Right renal pelvis (tissue), 4 donors: ENCODE results near the gene COL19A1. TPM values are rescaled to one million over a fixed set of nuclear protein-coding genes. Genes with fewer than 3 reads are reported as not detected.

Experiments used
- DNase-seq, 4 donors: peaks; one replicate each; pipeline ENCODE4 v3.0.0-alpha.2; 2013; ENCODE audit warnings: low read depth in 4 of 4, low spot score in 3 of 4, missing footprints in 1 of 4
- polyA plus RNA-seq, 4 donors: library from polyadenylated mRNA; unstranded; fragments of 120-200 nt; gene quantifications; one replicate each; pipeline ENCODE4 v1.2.1, GENCODE V29; 2013; ENCODE audit not compliant: insufficient read length in 4 of 4

The COL19A1 gene
- polyA plus RNA-seq, 4 donors: 2.2 to 4.3 (median 2.3) TPM

DNA sequence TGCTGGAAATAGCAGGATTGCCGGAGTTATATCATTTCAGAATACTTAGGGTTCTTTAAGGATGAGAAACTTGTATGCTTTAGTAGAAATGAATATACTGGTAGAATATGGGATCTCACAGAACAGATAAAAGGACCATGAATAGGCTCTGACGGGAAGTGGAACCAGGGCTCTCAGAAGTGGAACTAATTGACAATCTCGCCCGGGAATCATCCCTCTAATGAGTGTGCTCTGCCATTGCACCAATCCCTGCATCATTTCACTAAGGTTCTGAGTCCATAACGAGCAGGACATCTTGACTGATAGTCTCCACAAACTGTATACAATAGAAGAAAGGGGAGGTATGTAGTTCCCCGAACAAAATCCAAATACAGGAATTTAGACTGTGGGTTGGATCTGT lies 286.4 kb downstream of the COL19A1 start:
- DNase-seq: no peak

DNA sequence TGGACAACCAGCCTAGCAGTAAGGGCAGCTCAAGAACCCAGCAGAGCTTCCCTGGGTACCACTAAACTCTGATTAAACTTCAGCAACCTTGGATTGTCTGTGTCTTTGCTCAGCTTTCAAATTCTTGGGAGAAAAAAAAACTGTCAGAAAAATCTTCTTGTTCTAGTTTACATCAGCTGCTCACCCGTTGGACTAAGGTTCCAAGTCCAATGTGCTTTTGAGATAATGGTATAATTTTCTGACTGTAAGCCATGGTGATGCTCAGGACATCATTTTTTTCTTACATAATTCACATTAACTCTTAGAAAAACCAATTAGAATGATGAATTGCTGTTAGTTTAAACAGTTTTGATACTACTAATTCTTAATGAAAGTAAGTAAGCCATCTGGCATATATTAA lies 290.7 kb downstream of the COL19A1 start:
- DNase-seq: no peak

DNA sequence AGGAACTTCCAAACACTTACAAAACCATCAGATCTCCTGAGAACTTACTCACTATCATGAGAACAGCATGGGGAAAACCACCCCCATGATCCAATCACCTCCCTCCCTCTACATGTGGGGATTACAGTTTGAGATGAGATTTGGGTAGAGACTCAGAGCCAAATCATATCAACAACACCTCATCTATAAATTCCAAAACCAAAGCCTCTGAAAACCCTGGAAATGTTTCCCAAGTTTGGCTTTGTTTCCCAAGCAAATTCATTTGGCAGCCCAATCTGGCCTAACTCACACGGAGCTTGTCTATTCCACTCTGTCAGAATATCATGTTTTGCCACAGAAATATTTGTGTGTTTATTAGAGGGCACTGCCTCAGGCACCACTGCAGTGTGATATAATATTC lies 293.9 kb downstream of the COL19A1 start:
- no peak for DNase-seq

DNA sequence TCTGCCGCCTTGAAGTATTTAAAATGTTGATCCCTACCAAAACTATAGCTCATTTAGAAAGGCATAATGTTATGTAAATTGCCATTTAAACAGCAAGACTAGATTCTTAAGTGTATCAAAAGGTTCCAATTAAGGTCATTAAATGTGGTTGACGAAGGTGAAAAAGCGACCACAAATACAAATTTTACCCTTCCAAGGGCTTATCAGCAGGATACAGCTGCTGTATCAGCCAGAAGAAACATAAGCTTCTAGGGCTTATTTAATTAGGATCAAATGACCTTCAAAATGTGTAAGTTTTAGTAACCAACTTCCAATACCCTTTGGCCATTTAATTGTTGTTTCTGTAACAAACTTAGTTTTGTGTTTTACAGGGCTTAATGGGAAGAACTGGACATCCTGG lies 296.6 kb downstream of the COL19A1 start:
- DNase-seq: no peak

DNA sequence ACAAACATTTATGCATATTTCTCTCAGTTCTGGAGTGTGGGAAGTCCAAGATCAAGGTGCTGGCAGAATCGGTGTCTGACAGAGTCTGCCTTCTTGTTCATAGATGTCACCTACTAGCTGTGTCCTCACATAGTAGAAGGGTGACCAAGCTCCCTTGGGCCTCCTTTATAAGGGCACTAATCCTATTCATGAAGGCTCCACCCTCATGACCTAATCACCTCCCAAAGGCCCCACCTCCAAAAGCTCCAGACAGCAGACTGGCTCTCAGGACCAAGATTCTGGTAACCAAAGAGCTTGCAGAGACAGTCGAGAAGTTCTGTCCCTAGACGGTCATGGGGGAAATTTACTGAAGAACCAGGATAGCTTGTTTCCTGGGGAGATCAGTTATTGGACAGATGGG lies 297.4 kb downstream of the COL19A1 start:
- no peak for DNase-seq

DNA sequence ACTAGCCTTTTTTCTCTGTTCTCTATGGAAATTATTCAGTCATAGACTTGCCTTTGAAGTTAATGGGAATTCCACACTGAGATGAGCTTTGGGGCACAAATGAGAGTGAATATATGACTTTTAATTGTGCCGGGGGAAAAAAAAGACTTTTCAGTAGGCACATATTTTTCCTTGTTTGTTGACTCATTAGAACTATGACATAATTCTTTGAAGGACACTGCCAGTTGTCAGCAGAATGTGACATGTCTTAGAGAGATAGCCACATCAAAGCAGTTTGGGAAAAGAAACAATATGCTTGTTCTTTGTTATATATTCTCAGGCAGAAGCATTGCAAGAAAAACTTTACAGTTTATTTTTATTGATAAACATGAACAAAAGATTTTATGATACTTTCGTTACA lies 298.2 kb downstream of the COL19A1 start:
- DNase-seq: no peak

DNA sequence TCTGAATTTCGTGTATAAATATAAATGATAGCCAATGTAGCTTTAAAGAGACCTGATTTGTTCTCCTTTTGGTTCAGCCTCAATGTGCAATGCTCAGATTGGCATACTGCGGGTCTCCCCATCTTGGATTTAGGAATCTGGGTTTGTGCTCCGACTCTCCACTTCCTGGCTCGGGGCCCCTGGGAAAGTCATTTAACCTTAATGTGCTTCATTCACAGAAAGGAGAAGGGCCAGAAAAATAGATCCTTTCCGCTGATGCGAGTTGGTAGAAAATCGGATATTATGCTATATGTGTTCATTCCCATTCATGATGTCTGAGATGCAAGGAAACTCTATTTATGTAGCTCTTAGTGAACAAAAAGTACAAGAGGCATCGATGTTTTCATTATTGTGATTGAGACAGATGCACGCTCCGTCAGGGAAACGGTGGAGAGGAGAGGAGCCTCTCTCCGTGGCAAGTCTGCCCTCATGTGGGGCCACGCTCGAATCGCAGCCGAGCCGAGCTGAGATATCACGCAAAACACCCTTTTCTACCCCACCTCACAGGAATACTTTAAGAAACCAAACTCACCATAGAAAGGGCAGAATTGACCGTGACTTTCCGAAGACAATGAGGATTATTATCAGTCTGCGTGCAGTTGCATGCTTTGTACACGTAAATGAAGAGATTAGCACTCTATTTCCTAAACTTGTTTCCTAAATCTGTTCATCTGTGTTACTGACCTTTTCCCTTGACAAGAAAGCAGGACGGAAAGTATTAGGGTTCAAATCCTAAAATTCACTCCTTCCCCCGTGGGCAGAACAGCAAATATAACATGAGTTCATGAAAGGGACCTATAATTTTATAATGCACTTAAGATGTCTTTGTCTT lies 300.0 kb downstream of the COL19A1 start:
- DNase-seq: peak in 3 of 4 donors; percentile 12 to 16 (median 14)

DNA sequence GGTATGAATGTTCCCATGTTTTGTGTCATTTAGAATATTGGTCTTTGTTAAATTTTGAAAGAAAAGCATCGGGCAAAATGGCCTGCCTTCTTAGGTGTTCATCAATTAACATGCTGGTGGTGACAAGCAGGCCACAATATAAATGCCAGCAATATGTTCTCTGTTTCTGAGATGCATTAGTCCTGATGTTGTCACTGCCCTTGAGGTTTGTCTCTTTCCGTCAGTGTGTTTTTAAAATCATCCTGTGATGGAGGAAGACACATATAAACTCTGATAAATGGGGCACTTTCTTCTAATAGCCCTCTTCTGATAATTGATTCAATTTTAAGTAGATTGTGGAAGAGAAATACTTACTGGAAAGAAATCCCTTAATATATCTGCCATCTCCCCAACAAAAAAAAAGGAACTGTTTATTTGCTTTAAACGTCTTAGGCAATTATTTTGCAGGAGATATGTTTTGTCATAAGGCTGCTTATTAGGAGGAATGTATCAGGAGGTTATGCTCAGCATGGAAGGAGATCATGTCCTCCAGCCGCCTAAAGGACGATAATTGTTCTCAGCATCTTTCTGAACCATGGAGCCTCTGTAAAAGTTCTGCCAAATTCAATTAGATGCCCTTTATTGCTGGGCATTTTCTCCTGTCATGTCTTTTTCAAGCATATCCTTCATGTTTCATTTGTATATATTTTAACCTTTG lies 302.5 kb downstream of the COL19A1 start:
- no peak for DNase-seq

DNA sequence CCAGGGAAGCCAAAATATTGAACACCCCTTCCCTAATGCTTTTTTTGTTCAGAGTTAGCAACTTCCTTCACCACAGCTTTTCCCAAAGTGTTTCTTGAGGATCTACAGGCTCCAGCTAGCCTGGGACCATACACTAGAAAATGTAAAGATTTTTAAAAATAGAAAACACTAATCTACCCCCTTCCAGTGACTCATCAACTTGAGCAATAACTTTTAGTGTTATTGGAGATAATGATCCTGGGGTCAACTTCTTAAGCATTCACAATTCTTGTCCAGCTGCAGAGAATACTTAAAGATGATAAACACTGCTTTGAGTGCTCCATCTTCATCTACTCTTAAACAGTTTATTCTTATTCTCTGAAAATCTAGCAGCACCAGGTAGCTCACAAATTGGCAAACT lies 304.9 kb downstream of the COL19A1 start:
- no peak for DNase-seq

DNA sequence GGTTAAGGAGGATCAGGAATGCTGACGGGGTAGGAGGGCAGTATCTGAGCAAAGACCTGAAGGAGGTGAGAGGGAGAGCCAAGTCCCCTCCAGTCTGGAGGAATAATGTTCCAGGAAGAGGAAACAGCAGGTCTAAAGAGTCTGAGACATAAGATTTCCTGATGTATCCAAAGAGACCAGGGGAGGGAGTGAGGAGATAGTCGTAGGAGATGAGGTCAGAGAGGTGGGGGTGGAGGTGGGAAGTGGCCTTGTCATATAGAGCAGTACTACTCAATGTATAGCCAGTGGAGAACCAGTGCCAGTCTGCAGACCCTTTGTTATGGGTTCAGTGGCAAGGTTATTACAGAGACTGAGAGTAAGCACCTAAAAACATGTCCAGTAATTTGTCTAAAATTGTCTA lies 305.9 kb downstream of the COL19A1 start:
- no peak for DNase-seq

DNA sequence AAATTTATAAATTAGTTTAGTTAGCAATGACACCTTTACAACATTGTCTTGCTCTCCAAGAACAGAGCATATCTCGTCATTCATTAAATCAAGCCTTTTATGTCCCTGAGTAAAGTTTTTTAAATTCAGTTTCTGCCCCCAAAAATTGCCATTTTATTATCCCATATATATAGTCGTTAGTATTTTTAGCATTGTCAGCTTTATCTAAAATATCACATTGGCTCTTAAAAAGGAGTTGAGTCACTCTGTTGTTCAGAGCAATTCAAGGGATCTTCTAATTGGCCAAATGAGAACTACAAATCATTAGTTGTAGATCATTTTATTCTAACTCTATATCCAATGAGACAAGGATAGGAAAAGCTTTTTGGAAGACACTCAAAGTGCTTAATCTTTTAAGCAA lies 309.4 kb downstream of the COL19A1 start:
- DNase-seq: no peak

DNA sequence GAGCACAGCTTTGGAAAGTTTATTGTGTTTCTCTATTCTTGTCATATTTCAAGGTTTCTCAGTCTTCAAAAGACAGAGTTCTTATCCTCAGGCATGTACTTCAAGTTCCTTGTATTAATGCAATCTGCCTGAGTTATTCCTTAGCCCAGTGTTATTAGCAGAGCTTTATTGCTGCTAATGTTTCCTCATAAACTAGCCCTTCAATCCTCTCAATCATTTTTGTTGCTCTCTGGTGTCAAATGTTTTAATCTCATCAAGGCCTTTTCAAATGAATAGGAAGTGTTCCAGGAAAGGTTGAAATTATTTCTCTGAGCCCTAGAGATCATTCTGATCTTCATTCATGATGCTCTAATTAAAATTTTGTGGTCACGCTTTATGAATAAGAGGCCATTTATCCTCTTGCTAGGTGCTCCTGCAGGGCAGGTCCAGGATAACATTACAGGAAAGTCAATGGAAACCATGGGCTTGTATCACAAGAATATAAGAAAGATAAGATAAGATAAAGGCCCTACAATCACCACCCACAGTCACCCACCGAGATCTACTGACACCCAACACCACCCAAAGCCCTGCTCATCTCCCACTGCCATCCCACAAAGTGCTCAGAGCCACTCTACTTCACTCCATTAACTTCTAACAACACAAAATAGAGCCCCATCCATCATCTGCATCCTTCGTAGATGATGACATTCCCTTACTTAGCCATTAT lies 310.6 kb downstream of the COL19A1 start:
- DNase-seq: no peak

DNA sequence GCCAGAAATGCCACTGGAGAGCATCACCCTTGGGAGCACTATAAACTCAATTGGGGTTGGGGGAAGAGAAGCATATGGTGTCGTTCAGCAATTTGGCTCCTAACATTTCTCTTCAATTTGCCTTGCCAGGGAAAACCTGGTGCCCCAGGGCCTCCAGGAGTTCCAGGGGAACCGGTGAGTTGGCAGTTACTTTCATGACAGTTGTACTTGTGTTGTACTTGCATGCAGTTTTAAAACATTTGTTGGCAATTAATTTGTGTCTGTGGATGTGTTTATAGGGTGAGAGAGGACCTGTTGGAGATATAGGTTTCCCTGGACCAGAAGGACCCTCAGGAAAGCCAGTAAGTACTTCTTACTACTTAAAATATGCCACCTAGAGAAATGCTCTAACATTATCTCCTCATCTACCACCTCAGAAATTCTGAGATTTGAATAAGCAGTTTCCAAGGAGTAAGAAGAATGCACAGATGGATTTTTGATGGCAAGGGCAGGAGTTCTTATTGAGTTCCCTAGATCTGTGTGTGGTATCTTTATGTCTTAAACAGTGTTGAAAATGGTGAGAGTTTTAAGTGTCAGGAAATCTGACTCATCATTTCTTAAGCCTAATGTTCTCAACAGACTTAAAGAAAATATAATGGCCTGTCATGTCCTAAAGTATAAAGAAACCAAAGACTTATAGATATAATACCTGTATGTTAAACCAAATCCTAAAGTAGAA lies 314.0 kb downstream of the COL19A1 start:
- no peak for DNase-seq

DNA sequence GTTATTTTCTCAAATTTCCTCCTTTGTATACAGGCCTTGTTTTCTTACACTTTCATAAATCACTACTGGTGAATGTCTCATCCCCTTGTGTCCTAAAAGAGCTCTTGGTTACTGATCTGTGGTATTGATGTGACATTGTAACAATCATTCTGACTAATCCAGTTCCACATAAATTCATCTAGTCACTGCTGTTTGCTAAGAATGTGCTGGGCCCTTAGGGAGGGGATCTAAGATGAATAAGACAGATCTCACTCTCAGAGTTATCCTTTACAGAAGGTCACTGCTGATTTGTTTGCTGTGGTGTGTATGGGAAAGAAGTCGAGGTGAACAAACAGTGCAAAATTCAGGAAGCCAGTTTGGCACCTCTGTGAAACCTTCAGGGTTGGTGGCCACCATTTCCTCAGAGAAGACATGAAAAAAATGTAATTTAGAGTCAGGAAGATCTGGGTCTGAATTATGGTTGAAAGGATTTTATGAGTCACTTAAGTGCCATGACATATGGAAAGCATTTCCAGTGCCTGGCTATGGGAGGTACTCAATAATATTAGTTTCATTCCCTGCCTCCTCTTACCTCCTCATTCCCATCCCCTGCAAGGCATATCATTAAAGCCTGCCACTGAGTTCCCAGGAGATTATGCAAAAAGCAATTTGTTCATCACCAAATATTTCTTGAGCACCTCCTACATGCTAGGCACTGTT lies 314.7 kb downstream of the COL19A1 start:
- no peak for DNase-seq

DNA sequence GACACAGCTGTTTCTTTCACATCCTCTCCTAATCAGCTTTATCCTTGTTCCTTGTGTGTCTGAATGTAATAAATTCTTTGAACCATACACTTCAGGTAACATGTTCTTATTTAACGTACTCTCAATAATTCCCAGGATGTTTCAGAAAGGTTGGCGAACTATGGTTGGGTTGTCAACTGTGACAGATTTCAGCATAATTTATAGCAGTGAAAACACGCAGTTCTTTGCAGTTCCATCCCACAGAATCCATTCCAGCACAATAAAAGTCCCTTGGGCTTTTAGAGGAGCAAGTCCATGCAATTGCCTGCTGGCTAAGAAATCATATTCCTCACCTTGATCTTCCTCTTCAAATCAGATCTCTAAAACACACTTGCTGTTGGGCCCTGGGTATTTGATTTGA lies 317.2 kb downstream of the COL19A1 start:
- DNase-seq: no peak

DNA sequence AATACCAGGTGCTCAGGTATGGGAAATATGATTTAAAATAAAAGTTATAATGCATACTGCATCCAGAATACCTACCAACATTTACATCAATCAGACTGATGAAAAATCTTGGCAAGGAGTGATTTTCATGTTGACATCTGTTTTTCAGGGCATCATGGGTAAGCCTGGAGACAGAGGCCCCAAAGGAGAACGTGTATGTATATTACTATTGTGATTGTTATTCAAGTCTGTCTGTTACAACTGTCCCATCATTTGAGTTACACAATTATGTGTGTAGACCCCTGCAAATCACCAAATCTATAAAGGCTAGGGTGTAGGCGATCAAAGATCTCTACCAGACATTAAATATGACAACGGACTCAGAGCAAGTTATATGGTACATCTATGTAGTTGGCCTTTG lies 318.4 kb downstream of the COL19A1 start:
- no peak for DNase-seq

DNA sequence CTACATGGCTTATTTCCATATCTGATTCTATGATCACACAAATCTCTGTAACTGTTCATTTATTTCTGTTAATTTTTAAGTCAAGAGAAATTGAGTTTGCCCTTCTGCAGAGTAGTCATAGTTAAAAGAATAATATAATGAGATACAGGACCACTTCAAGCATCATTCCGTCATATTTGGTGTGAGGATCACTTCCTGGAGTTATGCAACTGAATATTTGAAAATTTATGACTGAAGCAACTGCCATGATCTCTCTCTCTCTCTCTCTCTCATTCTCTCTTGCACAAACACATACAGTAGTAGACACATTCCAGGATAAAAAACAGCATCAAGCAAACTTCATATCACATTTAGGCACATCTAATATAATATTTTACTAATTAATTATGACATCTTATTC lies 320.1 kb downstream of the COL19A1 start:
- DNase-seq: no peak

DNA sequence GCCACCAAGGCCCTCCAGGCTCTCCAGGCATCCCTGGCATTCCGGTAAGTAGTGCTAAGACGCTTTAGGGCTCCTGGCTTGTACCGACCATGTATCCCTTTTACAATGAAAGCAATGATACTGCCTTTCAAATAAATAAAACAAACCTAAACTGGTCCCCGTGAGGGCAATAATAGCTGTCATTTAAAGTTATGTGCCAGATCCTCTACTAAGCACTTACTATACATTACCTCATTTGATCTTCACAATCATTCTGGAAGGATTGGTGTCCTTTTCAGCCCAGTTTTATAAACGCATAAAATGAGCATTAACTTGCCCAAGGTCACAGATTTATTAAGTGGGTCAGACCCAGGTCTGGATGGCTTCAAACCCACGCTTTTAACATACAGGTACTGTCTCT lies 321.8 kb downstream of the COL19A1 start:
- no peak for DNase-seq

DNA sequence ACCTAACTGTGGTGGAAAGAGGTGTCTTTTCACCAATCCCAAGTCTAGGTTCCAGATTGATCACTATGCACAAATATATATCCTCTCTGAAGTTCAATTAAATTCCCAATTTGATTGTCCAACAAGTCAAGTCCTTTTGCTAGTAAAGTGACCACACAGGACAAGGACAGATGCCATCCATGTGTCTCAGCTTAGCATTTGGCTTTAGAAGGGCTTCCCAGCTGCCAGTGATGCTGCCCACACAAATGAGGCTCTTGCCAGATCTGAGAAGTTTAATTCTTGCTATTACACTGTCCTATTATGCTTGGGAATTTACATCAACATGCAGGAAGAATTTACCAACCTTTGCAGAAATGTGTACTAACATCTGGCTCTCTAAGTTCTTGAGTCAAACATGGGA lies 328.1 kb downstream of the COL19A1 start:
- DNase-seq: no peak

DNA sequence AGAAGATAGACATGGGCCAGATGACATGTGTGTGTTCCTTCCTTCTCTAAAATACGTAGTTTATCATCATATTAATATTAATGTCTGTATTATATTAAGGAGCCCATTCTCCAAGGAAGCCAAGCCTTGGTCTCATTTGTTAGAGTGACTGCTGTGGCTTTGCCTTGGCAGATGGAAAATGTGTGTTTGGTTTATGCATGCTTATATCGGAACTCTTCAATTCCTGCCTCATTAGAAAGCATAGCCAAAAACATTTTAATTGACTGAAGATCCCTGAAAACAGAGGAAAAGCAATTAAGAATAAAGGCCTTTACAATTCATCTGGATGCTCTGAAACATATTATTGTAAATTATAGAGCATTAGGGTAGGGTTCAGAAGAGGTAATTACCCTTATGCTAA lies 330.2 kb downstream of the COL19A1 start:
- no peak for DNase-seq
